Osteocyte (in vitro differentiated cells): Measurements from ENCODE around the gene FASTKD1. TPM values are rescaled to one million over a fixed set of nuclear protein-coding genes. Genes with fewer than 3 reads are reported as not detected.
A peak's percentile ranks its signal among the peaks of the same experiment; 100 is the strongest.
"Not testable (repeated sequence)": the region's sequence is repeated elsewhere in the genome, so short reads cannot be mapped to it uniquely, and the experiment has no call there.

ENCODE experiments used
- DNase-seq: peaks from one replicate; pipeline ENCODE4 v3.0.0; 2021; ENCODE audit warnings: mixed read lengths; ENCODE audit not compliant: unreplicated experiment; ENCODE audit errors: extremely low spot score
- H3K27ac Mint-ChIP-seq: one replicate; pipeline ENCODE4 v1.8.0; 2021; ENCODE audit warnings: mild to moderate bottlenecking, mixed read lengths; ENCODE audit not compliant: unreplicated experiment
- H3K27me3 Mint-ChIP-seq: one replicate; pipeline ENCODE4 v1.8.0; 2021; ENCODE audit warnings: mixed read lengths; ENCODE audit not compliant: unreplicated experiment
- H3K36me3 Mint-ChIP-seq: one replicate; pipeline ENCODE4 v1.8.0; 2021; ENCODE audit warnings: mixed read lengths; ENCODE audit not compliant: unreplicated experiment
- H3K4me1 Mint-ChIP-seq: one replicate; pipeline ENCODE4 v1.8.0; 2021; ENCODE audit warnings: mixed read lengths; ENCODE audit not compliant: unreplicated experiment
- H3K4me3 Mint-ChIP-seq: one replicate; pipeline ENCODE4 v1.8.0; 2021; ENCODE audit warnings: mild to moderate bottlenecking, moderate library complexity, mixed read lengths; ENCODE audit not compliant: unreplicated experiment
- H3K9me3 Mint-ChIP-seq: one replicate; pipeline ENCODE4 v1.8.0; 2021; ENCODE audit warnings: mixed read lengths; ENCODE audit not compliant: unreplicated experiment
- CTCF ChIP-seq: fragments of 200-600 bp; sonication (generic); IDR thresholded peaks from 2 replicates; pipeline ENCODE4 v1.5.0; 2021; ENCODE audit warnings: antibody characterized with exemption, mild to moderate bottlenecking, moderate library complexity
- total RNA-seq: library from RNA; stranded (reverse); gene quantifications from 2 replicates; pipeline ENCODE4 v1.2.1, GENCODE V29; 2021

Gene FASTKD1
- total RNA-seq, 1 donor from 2014 or later, result 15.6 TPM

DNA sequence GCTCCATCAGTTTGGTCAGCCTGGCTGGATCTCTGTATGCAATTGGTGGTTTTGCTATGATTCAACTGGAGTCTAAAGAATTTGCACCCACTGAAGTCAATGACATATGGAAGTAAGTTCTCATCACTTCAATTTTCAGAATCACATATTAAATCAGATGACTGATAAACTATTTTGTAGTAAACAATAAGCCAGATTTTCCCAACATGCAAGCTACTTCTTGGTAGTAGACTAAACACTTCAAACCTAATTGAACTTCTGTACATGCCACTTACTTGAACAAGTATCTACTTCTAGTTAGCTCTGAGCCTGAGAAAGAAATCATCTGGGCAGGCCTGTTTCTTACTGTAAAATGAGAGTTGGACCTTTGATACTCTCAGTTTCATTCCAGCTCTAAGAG is 52.8 kb downstream of the FASTKD1 start:
- no peak overlapping the region for H3K27ac Mint-ChIP-seq
- H3K36me3 Mint-ChIP-seq, result peaks cover 10% of the 10 kb centered on the region
- no peak for TF ChIP-seq CTCF
- H3K4me1 Mint-ChIP-seq, result peaks cover 1% of the 10 kb centered on the region
- no peaks in the 10 kb centered on the region for H3K27me3 Mint-ChIP-seq
- no peak overlapping the region for H3K4me3 Mint-ChIP-seq
- H3K9me3 Mint-ChIP-seq, result no peaks in the 10 kb centered on the region
- DNase-seq, result no peak

DNA sequence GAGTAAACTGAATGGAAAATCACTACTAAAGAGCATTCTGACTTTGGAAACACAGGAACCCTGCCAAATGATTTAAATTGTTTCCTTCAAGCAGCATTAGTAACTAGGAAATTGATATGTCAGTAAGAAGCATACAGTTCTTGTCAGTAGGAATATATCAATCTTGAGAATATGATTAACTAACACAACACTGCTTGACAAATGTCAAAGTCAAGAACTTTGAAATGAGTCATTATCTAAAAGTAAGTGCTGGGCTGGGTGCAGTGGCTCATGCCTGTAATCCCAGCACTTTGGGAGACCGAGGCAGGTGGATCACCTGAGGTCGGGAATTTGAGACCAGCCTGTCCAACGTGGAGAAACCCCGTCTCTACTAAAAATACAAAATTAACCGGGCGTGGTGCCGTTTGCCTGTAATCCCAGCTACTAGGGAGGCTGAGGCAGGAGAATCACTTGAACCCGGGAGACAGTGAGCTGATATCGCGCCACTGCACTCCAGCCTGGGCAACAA is 57.1 kb downstream of the FASTKD1 start:
- not testable (repeated sequence) for H3K4me3 Mint-ChIP-seq, H3K36me3 Mint-ChIP-seq, H3K27ac Mint-ChIP-seq, DNase-seq, H3K9me3 Mint-ChIP-seq, H3K27me3 Mint-ChIP-seq
- H3K4me1 Mint-ChIP-seq, result peaks cover 20% of the 10 kb centered on the region

GRCh38 chr2:169514758-169515157 is 58.9 kb downstream of the FASTKD1 start:
- not testable (repeated sequence) for H3K27me3 Mint-ChIP-seq, DNase-seq, H3K27ac Mint-ChIP-seq, H3K9me3 Mint-ChIP-seq, H3K4me3 Mint-ChIP-seq, H3K36me3 Mint-ChIP-seq
- peaks cover 30% of the 10 kb centered on the region for H3K4me1 Mint-ChIP-seq

DNA sequence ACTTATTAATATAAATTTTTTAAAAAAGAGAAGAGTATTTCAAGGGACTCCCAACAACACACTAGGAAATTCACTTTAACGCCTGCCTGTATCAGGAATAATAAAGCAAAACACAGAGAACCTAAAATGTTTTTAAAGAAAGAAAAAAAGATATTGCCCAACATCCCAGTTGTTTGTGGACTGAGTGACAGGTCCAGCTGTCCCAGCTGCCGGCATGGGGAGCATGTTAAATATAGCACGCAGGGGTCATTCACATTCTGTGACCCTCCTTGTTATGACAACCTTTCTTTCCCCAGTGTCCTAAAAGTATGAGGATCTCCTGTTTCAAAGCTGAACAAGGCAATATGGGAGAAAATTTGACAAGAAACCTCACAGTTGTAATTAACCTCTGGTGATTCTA is 59.7 kb downstream of the FASTKD1 start:
- Mint-ChIP-seq H3K27ac (peak overlapping the region; percentile 38), H3K4me3 (no peak overlapping the region), H3K9me3 (no peaks in the 10 kb centered on the region), H3K4me1 (peaks cover 38% of the 10 kb centered on the region), H3K36me3 (no peaks in the 10 kb centered on the region), H3K27me3 (no peaks in the 10 kb centered on the region)
- no peak for TF ChIP-seq CTCF
- DNase-seq, result no peak

DNA sequence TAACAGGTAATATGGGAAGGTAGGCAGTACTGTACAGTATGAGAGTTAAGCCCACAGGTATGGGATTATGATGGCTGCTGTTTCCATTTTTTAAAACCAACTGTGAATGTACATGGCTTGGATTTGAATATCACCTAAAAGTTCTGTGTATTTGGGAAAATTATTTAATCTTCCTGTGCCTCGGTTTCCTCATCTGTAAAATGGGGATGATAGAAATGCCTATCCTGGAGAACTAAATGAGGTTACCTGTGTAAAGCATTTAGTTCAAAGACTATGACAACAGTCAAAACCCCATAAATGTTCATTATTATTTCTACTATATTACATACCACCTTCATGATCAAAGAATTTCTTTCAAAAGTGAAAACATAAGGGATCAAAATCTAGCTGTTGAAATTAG is 60.6 kb downstream of the FASTKD1 start:
- Mint-ChIP-seq H3K36me3 (no peaks in the 10 kb centered on the region), H3K27ac (no peak overlapping the region), H3K9me3 (no peaks in the 10 kb centered on the region), H3K27me3 (no peaks in the 10 kb centered on the region), H3K4me3 (no peak overlapping the region), H3K4me1 (peaks cover 40% of the 10 kb centered on the region)
- no peak for TF ChIP-seq CTCF
- no peak for DNase-seq

GRCh38 chr2:169512525-169512924 is 61.1 kb downstream of the FASTKD1 start:
- Mint-ChIP-seq H3K9me3 (peaks cover 5% of the 10 kb centered on the region), H3K27ac (no peak overlapping the region), H3K4me3 (no peak overlapping the region), H3K27me3 (no peaks in the 10 kb centered on the region), H3K4me1 (peaks cover 46% of the 10 kb centered on the region), H3K36me3 (peaks cover 4% of the 10 kb centered on the region)
- TF ChIP-seq CTCF, result no peak
- no peak for DNase-seq
